Heart right ventricle (tissue), 16 donors: ENCODE data around the gene KRT32. TPM values are rescaled to one million over a fixed set of nuclear protein-coding genes. Genes with fewer than 3 reads are reported as not detected.

Source experiments
- ATAC-seq, 8 donors: fragments of 200-7000 bp; cut with Tn5 transposase; one replicate each; pipeline ENCODE4 v1.9.1; 2020; ENCODE audit warnings: mild to moderate bottlenecking in 8 of 8, moderate library complexity in 8 of 8, moderate number of reproducible peaks in 1 of 8
- DNase-seq, 2 donors: peaks; one replicate each; pipeline ENCODE4 v3.0.0-alpha.2; 2020
- H3K27ac ChIP-seq, 10 donors: fragments of 200-600 bp; sonication (generic) in 2 of 10; one replicate each; pipeline versions ENCODE4 v1.5.0 to v1.8.0; 2020 to 2022; ENCODE audit warnings: mild to moderate bottlenecking in 3 of 10
- H3K27me3 ChIP-seq, 7 donors: fragments of 200-600 bp; one replicate each; pipeline ENCODE4 v1.8.0; 2021 to 2022; ENCODE audit warnings: mild to moderate bottlenecking in 2 of 7
- H3K36me3 ChIP-seq, 9 donors: fragments of 200-600 bp; sonication (generic) in 1 of 9; one replicate each; pipeline versions ENCODE4 v1.5.0 to v1.8.0; 2020 to 2022; ENCODE audit warnings: mild to moderate bottlenecking in 2 of 9
- H3K4me1 ChIP-seq, 9 donors: fragments of 200-600 bp; sonication (generic) in 1 of 9; one replicate each; pipeline versions ENCODE4 v1.5.0 to v1.8.0; 2020 to 2022; ENCODE audit warnings: mild to moderate bottlenecking in 4 of 9
- H3K4me3 ChIP-seq, 10 donors: fragments of 200-600 bp; sonication (generic) in 2 of 10; one replicate each; pipeline versions ENCODE4 v1.5.0 to v1.8.0; 2020 to 2022; ENCODE audit warnings: mild to moderate bottlenecking in 7 of 10, moderate library complexity in 2 of 10
- H3K9me3 ChIP-seq, 11 donors: fragments of 200-600 bp in 10 of 11; sonication (generic) in 2 of 11; one replicate each; pipeline versions ENCODE4 v1.5.0 to v1.8.0; 2013 to 2022; ENCODE audit warnings: mild to moderate bottlenecking in 2 of 11, control low read depth in 1 of 11, moderate library complexity in 1 of 11
- WGBS, 2 donors: extraction: QIAGEN DNeasy Blood & Tissue Kit; methylation state at CpG; one replicate each; pipeline ENCODE4 v1.1.7; 2013; ENCODE audit warnings: inconsistent platforms in 1 of 2; 5-methylcytosine and 5-hydroxymethylcytosine counted together
- intact Hi-C, 10 donors: fragments of 100-400 bp; cut with DNase I; formaldehyde crosslinking; loops; one replicate each; pipeline versions ENCODE4 v1.11.1 to v1.14.2; 2022
- polyA plus RNA-seq, 2 donors: library from polyadenylated mRNA; stranded (reverse); fragments of 200-250 nt; gene quantifications; one replicate each; pipeline ENCODE4 v1.2.3, GENCODE V29; 2013
- total RNA-seq, 10 donors: library from RNA; stranded (reverse); fragmentation: NEBNext Ultra II Directional in 3 of 10; extraction: Animal tissue kit (Norgen Biotek cat#: 25700) in 3 of 10; gene quantifications; one replicate each; pipeline versions ENCODE4 v1.2.1 to v1.2.4, GENCODE V29; 2021 to 2023
- TF ChIP-seq, protein P1 (sequence below), 9 donors: fragments of 200-600 bp; sonication (generic) in 2 of 9; IDR thresholded peaks; one replicate each; pipeline versions ENCODE4 v1.5.0 to v1.8.0; 2021 to 2022; ENCODE audit warnings: antibody characterized with exemption in 9 of 9, mild to moderate bottlenecking in 5 of 9, moderate library complexity in 1 of 9
- donor health status: Arrhythmogenic right ventricular cardiomyopathy.
- donor health status: ischemic (EF 13 %, LVEDD 7.1; RV severe dilation, severe dysfunction).
- donor health status: healthy with polysubstance abuse.
- donor health status: DM: no; HTN: yes; CAD: no.
- donor health status: DM: no; HTN: no; CAD: no.
- donor health status: ischemic (EF 25% LVEDD 6.9; RV normal size, moderate dysfunction).
- donor health status: ischemic (EF 25% LVEDD 5.7; RV mildly dilated, moderate dysfunction).
- donor health status: healthy.
- donor health status: DM: yes; HTN: yes; CAD: no.
- donor health status: Ischemic cardiomyopathy.
- donor health status: ischemic (EF 35%, LVEDD 5.7; RV mildly dilated, moderate dysfunction).
- donor health status: nonischemic (EF 11% LVEDD 7.7; RV severe dilation, severe dysfunction).
- donor health status: DM: yes; HTN: yes; CAD: no.
- donor health status: PGD.
- donor health status: ischemic (EF 29% LVEDD 5.4; RV normal size, mild dysfunction).
- donor health status: nonischemic (EF 23%, LVEDD 6.1; RV moderate dilation, normal function).

The KRT32 gene
- total and polyA plus RNA-seq, 12 donors: 0.14 to 0.22 (median 0.21) TPM; not detected in 9

- ATAC-seq (no peak), DNase-seq (no peak)
- intact Hi-C loops: no loop called here
- H3K36me3 ChIP-seq: no peaks in the 10 kb centered on the region
- no peak overlapping the region for H3K4me3 ChIP-seq
- H3K9me3 ChIP-seq: peaks cover 0 to 9% (median 0%) of the 10 kb centered on the region in 11 donors
- no peak overlapping the region for H3K27ac ChIP-seq
- WGBS, 2 donors: 61 to 75% methylated on average over 3 of the region's 3 CpGs
- TF ChIP-seq, protein P1, sequence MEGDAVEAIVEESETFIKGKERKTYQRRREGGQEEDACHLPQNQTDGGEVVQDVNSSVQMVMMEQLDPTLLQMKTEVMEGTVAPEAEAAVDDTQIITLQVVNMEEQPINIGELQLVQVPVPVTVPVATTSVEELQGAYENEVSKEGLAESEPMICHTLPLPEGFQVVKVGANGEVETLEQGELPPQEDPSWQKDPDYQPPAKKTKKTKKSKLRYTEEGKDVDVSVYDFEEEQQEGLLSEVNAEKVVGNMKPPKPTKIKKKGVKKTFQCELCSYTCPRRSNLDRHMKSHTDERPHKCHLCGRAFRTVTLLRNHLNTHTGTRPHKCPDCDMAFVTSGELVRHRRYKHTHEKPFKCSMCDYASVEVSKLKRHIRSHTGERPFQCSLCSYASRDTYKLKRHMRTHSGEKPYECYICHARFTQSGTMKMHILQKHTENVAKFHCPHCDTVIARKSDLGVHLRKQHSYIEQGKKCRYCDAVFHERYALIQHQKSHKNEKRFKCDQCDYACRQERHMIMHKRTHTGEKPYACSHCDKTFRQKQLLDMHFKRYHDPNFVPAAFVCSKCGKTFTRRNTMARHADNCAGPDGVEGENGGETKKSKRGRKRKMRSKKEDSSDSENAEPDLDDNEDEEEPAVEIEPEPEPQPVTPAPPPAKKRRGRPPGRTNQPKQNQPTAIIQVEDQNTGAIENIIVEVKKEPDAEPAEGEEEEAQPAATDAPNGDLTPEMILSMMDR (IDR thresholded peaks at IDR 0.05): no peak
- no peaks in the 10 kb centered on the region for H3K4me1 ChIP-seq
- peaks cover 0 to 73% (median 41%) of the 10 kb centered on the region in 7 donors for H3K27me3 ChIP-seq
These were observed 22.5 kb downstream of the KRT32 start for GRCh38 chr17:41444640-41445039.

GRCh38 chr17:41444186-41444585 is 23.0 kb downstream of the KRT32 start:
- H3K9me3 ChIP-seq: peaks cover 0 to 9% (median 0%) of the 10 kb centered on the region in 11 donors
- ATAC-seq (no peak), DNase-seq (no peak)
- intact Hi-C loops: no loop called here
- H3K4me1 ChIP-seq: no peaks in the 10 kb centered on the region
- no peak overlapping the region for H3K27ac ChIP-seq
- TF ChIP-seq, protein P1 (IDR thresholded peaks at IDR 0.05): no peak
- no peak overlapping the region for H3K4me3 ChIP-seq
- H3K36me3 ChIP-seq: no peaks in the 10 kb centered on the region
- peaks cover 0 to 73% (median 43%) of the 10 kb centered on the region in 7 donors for H3K27me3 ChIP-seq
- 73 to 76% methylated on average over 1 of the region's 1 CpG for WGBS, 2 donors

GRCh38 chr17:41442739-41443138 is 24.4 kb downstream of the KRT32 start:
- intact Hi-C loops: no loop called here
- Histone ChIP-seq H3K27me3 (peaks cover 0 to 73% (median 40%) of the 10 kb centered on the region in 7 donors), H3K4me1 (no peaks in the 10 kb centered on the region), H3K27ac (no peak overlapping the region), H3K36me3 (no peaks in the 10 kb centered on the region), H3K9me3 (peaks cover 0 to 9% (median 0%) of the 10 kb centered on the region in 11 donors), H3K4me3 (no peak overlapping the region)
- TF ChIP-seq, protein P1 (IDR thresholded peaks at IDR 0.05): no peak
- no peak for DNase-seq
- ATAC-seq: no peak
- WGBS, 2 donors: 74 to 84% methylated on average over 4 of the region's 4 CpGs

DNA sequence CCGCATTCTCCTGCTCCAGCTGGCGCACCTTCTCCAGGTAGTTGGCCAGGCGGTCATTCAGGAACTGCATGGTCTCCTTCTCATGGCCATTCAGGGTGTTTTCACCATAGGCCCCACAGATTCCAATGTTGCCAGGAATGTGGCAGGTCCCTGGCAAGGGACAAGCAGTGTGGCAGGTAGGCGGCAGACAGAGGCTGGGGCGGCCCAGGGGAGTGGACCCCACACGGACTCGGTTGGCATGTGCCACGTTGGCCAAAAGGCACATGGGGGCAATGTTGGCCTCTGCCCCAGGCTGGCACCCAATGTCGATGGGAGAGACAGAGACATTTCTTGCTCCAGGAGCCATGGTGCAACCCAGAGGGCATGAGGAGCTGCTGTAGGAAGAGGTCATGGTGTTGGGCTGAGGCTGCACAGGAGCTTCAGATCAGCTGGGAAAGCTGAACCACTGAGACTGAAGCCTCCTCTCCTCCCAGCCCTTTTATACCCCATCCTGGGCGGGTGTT is 26.6 kb downstream of the KRT32 start, which contains the start of gene KRT38:
KRT38 (minus strand) TSS at position 453 of the 503 bp plus-strand sequence; CDS start at position 391, 62 bp downstream.
- Histone ChIP-seq H3K27ac (no peak within 1 kb of the TSS), H3K36me3 (no peaks in the 10 kb centered on the region), H3K27me3 (peaks cover 0 to 64% (median 35%) of the 10 kb centered on the region in 7 donors), H3K9me3 (peaks cover 0 to 9% (median 0%) of the 10 kb centered on the region in 11 donors), H3K4me3 (no peak within 1 kb of the TSS), H3K4me1 (no peaks in the 10 kb centered on the region)
- WGBS, 2 donors: 92 to 93% methylated on average over 10 of the region's 10 CpGs
- intact Hi-C loops: no loop called here
- TF ChIP-seq, protein P1 (IDR thresholded peaks at IDR 0.05): no peak
- DNase-seq: no peak
- no peak for ATAC-seq
